H1 (cell line): ENCODE measurements around the gene RIN1. TPM values are rescaled to one million over a fixed set of nuclear protein-coding genes. Genes with fewer than 3 reads are reported as not detected.

Source experiments
- CREB1 ChIP-seq: IDR thresholded peaks from 2 replicates; pipeline ENCODE4 v1.6.1; 2012; ENCODE audit warnings: inconsistent platforms
- CTCF ChIP-seq, 3 experiments: IDR thresholded peaks; 1 replicate in 2 of 3; 2 replicates in 1 of 3; pipeline versions ENCODE4 v1.5.1 to v1.6.1; 2011; ENCODE audit warnings: low read length in 3 of 3, mild to moderate bottlenecking in 3 of 3, inconsistent platforms in 2 of 3, low read depth in 1 of 3, moderate library complexity in 1 of 3; ENCODE audit not compliant: insufficient read depth in 1 of 3; ENCODE audit errors: control extremely low read depth in 1 of 3
- E2F6 ChIP-seq: IDR thresholded peaks from 2 replicates; pipeline ENCODE4 v1.6.1; 2012; ENCODE audit warnings: inconsistent platforms
- EGR1 ChIP-seq: IDR thresholded peaks from 2 replicates; pipeline ENCODE4 v1.6.1; 2011; ENCODE audit warnings: low read depth, low read length, borderline replicate concordance
- RFX5 ChIP-seq: IDR thresholded peaks from 2 replicates; pipeline ENCODE4 v1.6.1; 2011; ENCODE audit warnings: low read depth, low read length, improper control_type of control experiment, borderline replicate concordance
- polyA plus RNA-seq, 7 experiments: library from polyadenylated mRNA; depleted of rRNA in 3 of 7; stranded (reverse) in 5 of 7; unstranded in 2 of 7; fragments of >200 nt in 5 of 7; fragments of 200-250 nt in 2 of 7; gene quantifications; 1 replicate in 5 of 7; 2 replicates in 1 of 7; 4 replicates in 1 of 7; pipeline versions ENCODE4 v1.2.1 to v1.2.3, GENCODE V29; 2011 to 2013; ENCODE audit warnings: missing spikeins in 2 of 7, mixed read lengths in 2 of 7
- total RNA-seq: library from RNA; stranded (reverse); fragmentation: NEBNext Ultra II Directional; extraction: Animal tissue kit (Norgen Biotek cat#: 25700); gene quantifications from 2 replicates; pipeline ENCODE4 v1.2.1, GENCODE V29; 2021

The RIN1 gene
- total and polyA plus RNA-seq, 2 of the 8 experiments (the other 6 are each of a cell fraction or from before 2014, with no cell fraction given) = 2.5 to 5.4 TPM

GRCh38 chr11:66363805-66364535 is 27.7 kb upstream of the RIN1 start (continued):
- TF ChIP-seq E2F6 (peak; percentile 56; the same call in 1 of the 2 replicates), EGR1 (no peak), RFX5 (no peak), CREB1 (peak; percentile 44; the same call in 1 of the 2 replicates), CTCF (IDR thresholded peaks at IDR 0.05; ENCODE audit: control extremely low read depth in 1 of 3, insufficient read depth in 1 of 3, low read depth in 1 of 3, low read length in 3 of 3) (peak; percentile 81 to 98 (median 88))
